Stromal cell of bone marrow (primary cell): ENCODE measurements around the gene C20orf141.
"Not testable (repeated sequence)": the region's sequence is repeated elsewhere in the genome, so short reads cannot be mapped to it uniquely, and the experiment has no call there.

ENCODE experiments used
- DNase-seq: peaks from one replicate; pipeline ENCODE4 v3.0.0-alpha.2; 2012; ENCODE audit warnings: low read depth

The C20orf141 gene

GRCh38 chr20:2820896-2821869 is 6.4 kb downstream of the C20orf141 start:
- no peak for DNase-seq

DNA sequence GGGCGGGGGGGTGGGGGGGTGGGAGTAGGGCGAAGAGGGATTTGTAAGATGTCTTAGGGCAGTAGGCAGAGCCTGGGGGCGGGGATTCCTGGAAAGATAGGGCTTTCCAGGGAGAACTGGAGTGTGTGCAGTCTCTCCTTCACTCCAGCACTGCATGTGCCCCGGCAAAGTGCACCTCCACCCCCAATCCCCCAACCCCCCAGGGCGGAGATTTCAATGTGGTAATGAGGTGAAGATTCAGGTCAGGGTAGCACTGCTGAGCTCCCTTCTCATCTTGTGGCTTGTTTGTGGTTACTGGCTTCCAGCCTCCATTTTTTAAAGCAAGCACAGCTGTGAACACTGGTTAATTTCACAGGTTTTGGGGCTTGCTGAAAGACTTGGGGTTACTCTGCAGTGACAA is 7.3 kb downstream of the C20orf141 start:
- no peak for DNase-seq

DNA sequence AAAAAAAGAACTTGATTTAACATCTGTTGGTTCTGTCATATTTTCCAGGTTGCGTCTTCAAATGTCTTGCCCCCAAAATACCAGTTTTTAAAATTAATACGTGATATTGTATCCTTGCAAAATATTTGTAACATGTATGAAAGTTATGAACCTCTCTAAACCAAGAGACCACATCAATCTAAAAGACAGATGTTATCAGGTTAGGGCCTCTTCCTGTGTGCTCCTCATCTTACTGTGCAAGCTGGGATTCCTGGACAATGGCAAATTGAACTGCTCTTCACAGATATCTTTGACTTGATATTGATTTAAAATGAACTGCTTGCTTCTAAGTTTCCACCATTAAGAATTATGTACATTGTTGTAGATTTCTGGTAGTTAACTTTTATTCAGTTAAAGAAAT is 11.0 kb downstream of the C20orf141 start:
- DNase-seq, result no peak

GRCh38 chr20:2826655-2827054 is 11.9 kb downstream of the C20orf141 start:
- no peak for DNase-seq

DNA sequence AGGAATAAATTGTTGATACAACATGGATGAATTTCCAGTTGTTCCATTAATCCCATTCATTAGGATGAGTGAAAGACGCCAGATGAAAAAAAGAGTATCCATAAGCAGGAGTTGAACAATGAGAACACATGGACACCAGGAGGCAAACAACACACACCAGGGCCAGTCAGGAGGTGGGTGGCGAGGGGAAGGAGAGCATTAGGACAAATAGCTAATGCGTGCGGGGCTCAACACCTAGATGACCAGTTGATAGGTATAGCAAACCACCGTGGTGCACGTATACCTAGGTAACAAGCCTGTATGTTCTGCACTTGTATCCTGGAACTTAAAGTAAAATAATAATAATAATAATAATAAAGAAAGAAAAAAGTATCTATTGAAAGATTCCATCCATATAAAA is 14.6 kb downstream of the C20orf141 start:
- no peak for DNase-seq

DNA sequence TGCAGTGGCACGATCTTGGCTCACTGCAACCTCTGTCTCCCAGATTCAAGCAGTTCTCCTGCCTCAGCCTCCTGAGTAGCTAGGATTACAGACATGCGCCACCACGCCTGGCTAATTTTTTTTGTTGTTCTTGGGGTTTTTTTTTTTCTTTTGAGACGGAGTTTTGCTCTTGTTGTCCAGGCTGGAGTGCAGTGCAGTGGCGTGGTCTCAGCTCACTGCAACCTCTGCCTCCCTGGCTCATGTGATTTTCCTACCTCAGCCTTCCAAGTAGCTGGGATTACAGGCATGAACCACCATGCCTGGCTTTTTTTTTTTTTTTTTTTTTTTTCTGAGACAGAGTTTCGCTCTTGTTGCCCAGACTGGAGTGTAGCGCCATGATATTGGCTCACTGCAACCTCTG is 16.4 kb downstream of the C20orf141 start:
- not testable (repeated sequence) for DNase-seq

DNA sequence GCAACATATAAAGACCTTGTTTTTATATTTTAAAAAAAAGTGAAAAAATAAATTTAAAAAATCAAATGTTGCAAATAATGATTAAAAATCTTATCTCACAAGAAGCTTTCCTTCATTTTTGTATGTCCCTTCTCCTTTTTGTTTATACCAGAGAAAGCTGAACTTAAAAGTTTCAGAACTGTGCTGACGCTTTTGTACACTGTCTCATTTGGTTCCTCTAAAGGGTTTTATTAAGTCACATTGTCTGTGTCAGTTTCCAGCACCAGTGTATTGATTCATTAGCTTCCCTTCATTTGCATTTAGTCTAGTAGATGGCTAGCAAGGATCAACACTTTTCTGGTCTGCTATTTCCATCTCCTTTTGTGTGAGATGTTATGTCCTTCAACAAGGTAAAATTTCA is 19.0 kb downstream of the C20orf141 start:
- no peak for DNase-seq

- DNase-seq, result no peak
These were observed 19.8 kb downstream of the C20orf141 start for GRCh38 chr20:2834401-2835110.

DNA sequence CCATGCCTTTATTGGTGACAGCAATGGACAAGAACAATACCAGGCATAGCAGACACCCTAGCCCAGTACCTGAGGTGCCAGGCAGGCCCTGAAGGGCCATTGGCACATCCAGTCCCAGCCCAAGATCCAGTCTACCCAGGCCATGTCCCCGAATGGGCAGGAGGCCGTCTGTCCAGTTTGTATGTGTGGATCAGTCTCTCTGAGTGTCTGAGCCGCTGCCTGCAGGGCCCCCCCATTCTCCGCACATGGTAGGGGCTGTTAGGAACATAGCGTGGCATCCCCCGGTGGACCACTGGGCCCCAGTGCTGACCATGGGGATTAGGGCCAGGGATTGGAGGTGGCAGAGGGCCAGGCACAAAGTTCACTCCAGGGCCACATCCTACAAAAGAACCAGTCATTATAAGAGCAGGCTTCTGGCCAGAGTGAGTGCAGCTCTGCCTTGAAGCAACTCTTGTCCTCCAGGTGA is 20.6 kb downstream of the C20orf141 start:
- no peak for DNase-seq

GRCh38 chr20:2836035-2836434 is 21.2 kb downstream of the C20orf141 start:
- DNase-seq, result no peak

DNA sequence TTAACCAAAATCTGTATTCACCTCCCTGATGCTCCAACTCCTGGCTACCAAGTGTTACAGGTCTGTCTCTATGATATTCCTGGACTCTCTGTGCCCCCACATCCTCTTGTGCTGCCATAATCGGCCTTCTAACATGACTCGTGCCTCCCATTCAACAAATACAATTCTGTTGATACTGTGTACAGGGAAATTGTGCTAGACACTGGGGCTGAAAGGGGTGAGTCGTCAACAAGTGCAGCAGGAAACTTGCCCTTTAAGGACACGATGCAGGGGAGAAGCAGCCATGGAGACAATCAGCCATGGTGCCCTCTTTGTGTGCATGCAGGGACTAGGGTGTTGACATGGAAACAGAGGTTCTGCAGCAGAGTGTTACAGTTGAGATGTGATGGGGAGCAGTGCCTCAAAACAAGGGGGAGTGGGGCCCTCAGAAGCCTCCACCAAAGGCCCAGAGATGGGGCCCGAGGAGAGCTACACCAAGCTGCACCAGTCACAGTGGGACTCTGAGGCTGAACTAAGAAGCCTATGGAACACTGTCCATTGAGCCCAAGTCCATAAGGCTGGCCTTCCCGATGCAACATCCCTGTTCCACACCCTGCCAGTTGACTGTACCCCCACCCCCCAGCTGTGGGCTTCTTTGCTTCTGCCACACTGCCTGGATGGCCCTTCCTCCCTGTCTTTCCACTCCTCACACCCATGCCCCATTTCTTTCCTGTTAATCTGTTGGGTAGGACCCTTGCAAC is 22.6 kb downstream of the C20orf141 start:
- DNase-seq, result no peak

GRCh38 chr20:2838170-2838797 is 23.5 kb downstream of the C20orf141 start:
- DNase-seq, result no peak

DNA sequence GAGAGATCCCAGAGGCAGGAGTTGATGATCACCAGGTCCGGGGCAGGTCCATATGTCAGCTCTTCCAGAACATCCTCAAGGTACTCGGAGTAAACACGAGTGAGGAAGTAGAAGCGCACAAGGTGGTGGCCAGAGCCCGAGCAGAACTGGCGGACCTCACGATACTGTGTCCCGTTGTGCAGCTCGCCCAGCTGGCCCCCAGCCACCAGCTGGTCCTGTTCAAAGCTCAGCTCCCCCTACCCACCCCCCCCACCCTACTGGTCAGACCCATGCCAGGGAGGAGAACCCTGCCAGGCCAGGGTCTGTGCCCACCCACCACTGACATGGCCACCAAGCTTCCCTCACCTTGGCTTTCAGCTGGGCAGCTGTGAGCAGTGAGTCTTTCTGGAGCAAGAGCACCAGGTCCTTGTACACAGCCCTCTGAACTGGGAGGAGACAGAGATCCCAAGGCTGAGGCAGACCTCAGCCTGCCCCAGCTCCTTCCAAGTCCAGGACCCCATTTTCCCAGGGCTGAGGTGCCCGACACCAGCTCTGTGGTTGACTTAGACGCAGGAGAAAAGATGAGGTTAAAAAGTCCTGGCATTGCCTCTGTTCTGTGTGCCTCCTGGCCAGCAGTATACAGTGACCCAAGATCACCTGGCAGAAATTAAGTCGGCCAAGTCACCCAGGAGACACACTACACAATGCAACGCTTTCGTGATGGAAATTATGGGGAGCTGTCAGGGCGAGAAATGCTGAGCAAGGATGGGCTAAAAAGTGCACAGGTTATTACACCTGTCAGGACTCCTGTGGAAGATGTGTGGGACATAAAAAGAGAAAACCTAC is 24.3 kb downstream of the C20orf141 start:
- no peak for DNase-seq

DNA sequence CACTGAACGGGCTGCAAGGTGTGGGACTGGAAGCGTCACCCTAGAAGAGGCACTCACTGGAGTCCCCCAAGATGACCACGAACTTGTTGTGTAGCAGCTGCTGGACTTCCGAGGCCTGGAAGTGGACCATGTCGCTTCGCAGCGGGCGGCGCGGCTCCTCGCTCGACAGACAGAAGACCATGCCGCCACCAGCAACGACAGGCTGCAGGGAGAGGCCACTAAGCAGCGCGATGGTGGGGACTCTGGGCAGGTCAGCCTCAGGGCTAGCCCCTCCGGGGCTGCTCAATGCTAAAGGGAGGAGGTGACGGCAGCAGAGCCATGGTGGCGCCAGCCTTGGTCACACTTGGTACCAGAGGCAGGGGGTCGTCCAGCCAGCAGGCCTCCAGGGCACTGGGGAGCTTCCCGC is 24.9 kb downstream of the C20orf141 start:
- no peak for DNase-seq

GRCh38 chr20:2840138-2840966 is 25.6 kb downstream of the C20orf141 start, which contains the start of the genes PCED1A and VPS16:
Gene PCED1A (minus strand): TSS chr20:2840655. CDS start chr20:2839912, 743 bp downstream.
Gene VPS16 (plus strand): TSS chr20:2840745. CDS start chr20:2840775, 30 bp downstream.
- DNase-seq, result peak; percentile 69

DNA sequence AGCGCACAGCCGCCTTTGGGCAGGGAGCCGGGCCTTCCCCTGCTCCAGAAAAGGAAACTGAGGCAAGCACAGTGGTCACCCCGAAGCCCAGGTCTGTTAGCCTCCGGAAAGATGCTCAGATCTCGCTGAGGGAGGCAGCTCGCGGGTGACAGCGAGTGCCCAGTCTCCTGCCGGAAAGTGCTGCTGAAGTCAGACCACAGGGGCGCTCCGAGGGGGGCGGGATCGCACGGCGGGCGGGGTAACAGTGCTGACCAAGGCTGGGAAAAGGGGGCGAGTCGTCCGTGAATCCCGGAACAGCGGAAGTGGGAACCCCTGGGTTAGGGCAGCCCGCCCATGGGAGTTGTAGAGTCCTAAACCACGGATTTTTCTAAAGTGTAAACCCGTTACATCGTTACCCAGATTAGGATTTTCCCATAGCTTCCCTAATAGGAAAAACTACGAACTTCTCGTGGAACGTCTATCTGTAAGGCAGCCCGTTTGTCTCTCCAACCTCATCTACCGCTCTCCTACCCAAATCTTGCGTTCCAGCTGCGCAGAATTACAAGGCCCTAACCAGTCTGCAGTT is 26.3 kb downstream of the C20orf141 start:
- DNase-seq, result no peak

GRCh38 chr20:2845607-2846006 is 30.8 kb downstream of the C20orf141 start:
- no peak for DNase-seq

DNA sequence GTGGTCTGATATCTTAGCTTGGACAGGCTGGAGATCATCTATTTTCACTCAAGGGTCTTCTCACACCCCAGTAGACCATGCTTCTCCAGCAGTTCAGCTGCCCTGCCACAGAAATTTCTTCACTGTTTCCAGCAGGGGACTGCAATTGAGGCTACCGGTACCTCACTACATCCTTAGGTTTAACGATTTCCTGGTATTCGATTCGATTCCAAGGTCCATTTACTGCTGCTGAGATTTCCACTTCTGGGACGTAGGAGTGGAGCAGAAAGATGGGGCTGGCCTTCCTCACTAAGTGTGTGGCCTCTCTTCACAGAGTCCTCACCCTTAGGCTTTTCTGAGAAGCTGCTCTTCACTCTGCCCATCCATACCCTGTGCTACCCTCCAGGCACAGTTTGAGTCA is 31.9 kb downstream of the C20orf141 start:
- no peak for DNase-seq

DNA sequence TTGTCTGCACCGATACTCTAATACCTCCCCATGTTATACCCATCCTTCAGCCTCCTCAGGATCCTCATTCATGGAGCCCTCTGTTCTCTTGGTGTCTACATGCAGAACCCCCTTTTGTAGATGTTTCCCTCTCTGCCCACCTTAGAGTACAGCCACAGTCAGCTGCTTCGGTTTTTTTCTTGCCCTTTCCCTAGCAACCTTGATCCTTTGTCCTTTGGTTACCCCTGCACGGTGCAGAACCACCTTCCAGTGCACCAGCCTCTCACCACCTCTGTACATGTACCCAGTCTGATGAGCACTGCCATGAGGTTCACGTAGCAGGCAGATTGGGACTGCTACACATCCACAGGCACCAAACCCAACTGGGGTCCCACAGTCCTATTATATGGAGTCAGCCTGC is 33.0 kb downstream of the C20orf141 start:
- no peak for DNase-seq

DNA sequence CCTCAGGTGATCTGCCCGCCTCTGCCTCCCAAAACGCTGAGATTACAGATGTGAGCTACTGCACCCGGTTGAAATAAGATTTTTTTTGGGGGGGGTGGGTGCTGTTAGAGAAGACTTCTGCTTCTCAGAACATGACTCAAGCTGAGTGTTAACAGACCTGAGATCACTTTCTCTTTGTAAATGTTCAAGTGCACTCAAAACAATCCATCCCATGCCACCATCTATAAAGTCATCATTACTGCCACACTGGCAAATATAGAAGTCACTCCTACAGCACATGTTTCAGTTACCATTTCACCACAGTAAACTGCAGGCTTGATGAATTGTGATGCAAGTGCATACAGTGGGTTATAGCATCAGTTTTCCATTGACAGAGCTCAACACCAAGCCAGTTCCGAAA is 34.7 kb downstream of the C20orf141 start:
- no peak for DNase-seq
